Endothelial cell of umbilical vein (primary cell): ENCODE data around the gene HSF2. TPM values are rescaled to one million over a fixed set of nuclear protein-coding genes. Genes with fewer than 3 reads are reported as not detected.

Source experiments
- BruUV-seq: library from RNA; stranded (reverse); fragments of 400-500 nt; replicated peaks from 2 replicates; lab custom pipeline; 2021; lab: Mats Ljungman, UMichigan
- CTCF ChIA-PET: fragments of 300-600, 350-600 bp; sonication (Branson Sonifier 250); formaldehyde crosslinking; loops from one replicate; lab custom pipeline; 2021; ENCODE audit warnings: antibody characterized with exemption, inconsistent platforms; lab: Charles Lee
- POLR2A ChIA-PET: fragments of 300-600, 350-600 bp; sonication (Branson Sonifier 250); formaldehyde crosslinking; loops from one replicate; lab custom pipeline; 2021; ENCODE audit warnings: antibody characterized with exemption, inconsistent platforms; lab: Charles Lee
- DNase-seq: peaks from one replicate; pipeline ENCODE4 v3.0.0-alpha.2; 2011; ENCODE audit warnings: low read depth, low spot score
- FAIRE-seq: peaks from 2 replicates; lab custom pipeline; 2011; peaks lifted over from hg19 to GRCh38; lab: Jason Lieb, UNC
- H2AFZ ChIP-seq: 2 replicates; pipeline ENCODE4 v1.6.0; 2012; ENCODE audit warnings: low read depth, low read length, control low read depth, inconsistent platforms
- H3K27ac ChIP-seq: 2 replicates; pipeline ENCODE4 v1.5.1; 2011; ENCODE audit warnings: low read depth, mild to moderate bottlenecking, control low read depth, low read length, moderate library complexity; ENCODE audit not compliant: insufficient read depth
- H3K27me3 ChIP-seq, 2 experiments: 2 replicates each; pipeline versions ENCODE4 v1.6.0 to v1.6.1; 2011; ENCODE audit warnings: low read length in 2 of 2, mixed read lengths in 1 of 2; ENCODE audit not compliant: control insufficient read depth in 2 of 2, insufficient read depth in 2 of 2
- H3K36me3 ChIP-seq, 2 experiments: 2 replicates in 1 of 2; 3 replicates in 1 of 2; pipeline ENCODE4 v1.5.1; 2011; ENCODE audit warnings: low read length in 2 of 2, mild to moderate bottlenecking in 1 of 2, moderate library complexity in 1 of 2; ENCODE audit not compliant: control insufficient read depth in 2 of 2, insufficient read depth in 2 of 2; ENCODE audit errors: extremely low read depth in 1 of 2
- H3K4me1 ChIP-seq: 3 replicates; pipeline ENCODE4 v1.5.1; 2011; ENCODE audit warnings: mild to moderate bottlenecking, low read length; ENCODE audit not compliant: control insufficient read depth, insufficient read depth; ENCODE audit errors: extremely low read depth
- H3K4me2 ChIP-seq: 2 replicates; pipeline ENCODE4 v1.6.1; 2011; ENCODE audit warnings: low read length, control low read depth, mixed read lengths; ENCODE audit not compliant: insufficient read depth
- H3K4me3 ChIP-seq, 3 experiments: fragments of 200-600 bp in 1 of 3; sonication (generic), shearing (Covaris generic) in 1 of 3; replicated peaks in 1 of 3; 2 replicates each; pipeline ENCODE4 v1.5.1; 2011 to 2016; ENCODE audit warnings: control low read depth in 3 of 3, low read length in 3 of 3, mild to moderate bottlenecking in 2 of 3, inconsistent platforms in 1 of 3, low read depth in 1 of 3, moderate library complexity in 1 of 3; ENCODE audit not compliant: insufficient read depth in 1 of 3
- H3K79me2 ChIP-seq: 2 replicates; pipeline ENCODE4 v1.6.0; 2012; ENCODE audit warnings: low read length, inconsistent platforms; ENCODE audit not compliant: control insufficient read depth, insufficient read depth
- H3K9ac ChIP-seq: replicated peaks from 2 replicates; pipeline ENCODE3; 2011; ENCODE audit warnings: low read length, control low read depth; ENCODE audit not compliant: insufficient read depth; ENCODE audit errors: extremely low read depth
- H3K9me1 ChIP-seq: replicated peaks from 3 replicates; pipeline ENCODE4 v1.6.0; 2011; ENCODE audit warnings: mild to moderate bottlenecking, low read length; ENCODE audit not compliant: control insufficient read depth, insufficient read depth; ENCODE audit errors: extremely low read depth
- H3K9me3 ChIP-seq: replicated peaks from 2 replicates; pipeline ENCODE4 v1.5.1; 2012; ENCODE audit warnings: low read length, inconsistent platforms; ENCODE audit not compliant: control insufficient read depth, insufficient read depth
- H4K20me1 ChIP-seq: replicated peaks from 2 replicates; pipeline ENCODE3; 2011; ENCODE audit warnings: mild to moderate bottlenecking, low read length; ENCODE audit not compliant: control insufficient read depth, insufficient read depth; ENCODE audit errors: extremely low read depth
- CTCF ChIP-seq, 2 donors: IDR thresholded peaks; 1 replicate in 1 of 2; 2 replicates in 1 of 2; pipeline ENCODE4 v1.5.1; 2011; ENCODE audit warnings: low read length in 2 of 2, mild to moderate bottlenecking in 2 of 2, moderate library complexity in 2 of 2, control low read depth in 1 of 2, inconsistent platforms in 1 of 2, low read depth in 1 of 2; ENCODE audit not compliant: insufficient read depth in 1 of 2; ENCODE audit errors: extremely low read depth in 1 of 2
- EZH2 ChIP-seq: IDR thresholded peaks from 2 replicates; pipeline ENCODE4 v1.6.1; 2012; ENCODE audit warnings: borderline replicate concordance, low read depth, mild to moderate bottlenecking, moderate library complexity, low read length, inconsistent platforms; ENCODE audit not compliant: severe bottlenecking
- FOS ChIP-seq: IDR thresholded peaks from 2 replicates; pipeline ENCODE4 v1.6.1; 2011; ENCODE audit warnings: mild to moderate bottlenecking, low read length, moderate library complexity, borderline replicate concordance; ENCODE audit not compliant: insufficient read depth
- GATA2 ChIP-seq: IDR thresholded peaks from 2 replicates; pipeline ENCODE4 v1.7.0; 2011; ENCODE audit warnings: low read depth, mild to moderate bottlenecking, moderate library complexity, mixed read lengths, low read length; ENCODE audit not compliant: insufficient read length, insufficient read depth
- JUN ChIP-seq: IDR thresholded peaks from 2 replicates; pipeline ENCODE4 v1.6.1; 2011; ENCODE audit warnings: borderline replicate concordance, low read depth; ENCODE audit not compliant: insufficient read length, insufficient read depth
- MAX ChIP-seq: IDR thresholded peaks from 2 replicates; pipeline ENCODE4 v1.6.1; 2011; ENCODE audit not compliant: insufficient read depth, insufficient read length
- MYC ChIP-seq: IDR thresholded peaks from one replicate; pipeline ENCODE4 v1.6.1; 2011; ENCODE audit warnings: mild to moderate bottlenecking, low read depth, low read length
- POLR2A ChIP-seq: IDR thresholded peaks from 2 replicates; pipeline ENCODE4 v1.6.1; 2012; ENCODE audit warnings: low read depth, mild to moderate bottlenecking, control low read depth, low read length
- POLR2AphosphoS5 ChIP-seq: IDR thresholded peaks from 2 replicates; pipeline ENCODE4 v1.6.1; 2012; ENCODE audit warnings: low read depth, mild to moderate bottlenecking, control low read depth, low read length, moderate library complexity; ENCODE audit not compliant: insufficient read depth
- dilution Hi-C: fragments of 300-500 bp; cut with MboI; formaldehyde crosslinking; loops from one replicate; pipeline ENCODE4 v1.15.0; 2019; ENCODE audit warnings: low sequenced_read_pairs; ENCODE audit not compliant: extremely low pct_ligation_motif_present
- intact Hi-C: fragments of 100-400 bp; cut with micrococcal nuclease; formaldehyde crosslinking; loops from one replicate; pipeline ENCODE4 v1.10.0; 2022
- polyA plus RNA-seq, 4 experiments: library from polyadenylated mRNA; depleted of rRNA in 3 of 4; stranded (reverse) in 3 of 4; unstranded in 1 of 4; fragments of >200 nt; gene quantifications; 2 replicates each; pipeline versions ENCODE4 v1.2.1 to v1.2.3, GENCODE V29; 2011 to 2012; ENCODE audit warnings: missing spikeins in 1 of 4
- total RNA-seq: library from RNA; stranded (reverse); gene quantifications from 2 replicates; pipeline ENCODE4 v1.2.3, GENCODE V29; 2021

Gene HSF2
- total and polyA plus RNA-seq, 2 donors (not counting 3 experiments of a cell fraction or from before 2014, with no cell fraction given) = 8.0 to 13.3 TPM

GRCh38 chr6:122352981-122353664 is 46.3 kb upstream of the HSF2 start:
- DNase-seq (no peak), FAIRE-seq (no peak)
- CTCF ChIA-PET = no interaction called here
- intact Hi-C loops (no loop called here), dilution Hi-C loops (no loop called here)
- no peaks in the 10 kb centered on the region for H3K79me2 ChIP-seq
- H3K9ac ChIP-seq = no peak overlapping the region
- no peaks in the 10 kb centered on the region for H3K9me1 ChIP-seq
- H3K27ac ChIP-seq = no peak overlapping the region
- no peak overlapping the region for H3K4me2 ChIP-seq
- no peaks in the 10 kb centered on the region for H3K4me1 ChIP-seq
- H3K9me3 ChIP-seq = no peaks in the 10 kb centered on the region
- no peaks in the 10 kb centered on the region for H4K20me1 ChIP-seq
- no peak overlapping the region for H3K4me3 ChIP-seq
- no peak for TF ChIP-seq POLR2AphosphoS5
- TF ChIP-seq JUN = no peak
- TF ChIP-seq CTCF (IDR thresholded peaks at IDR 0.05; ENCODE audit: extremely low read depth in 1 of 2, insufficient read depth in 1 of 2, low read depth in 1 of 2, low read length in 2 of 2) = no peak
- TF ChIP-seq MYC = no peak
- TF ChIP-seq MAX = no peak
- no peak for TF ChIP-seq POLR2A
- no peak for TF ChIP-seq FOS
- TF ChIP-seq GATA2 = no peak
- TF ChIP-seq EZH2 = no peak
- no peaks in the 10 kb centered on the region for H3K36me3 ChIP-seq
- H2AFZ ChIP-seq = no peak overlapping the region
- no TSS peak for BruUV-seq
- no peaks in the 10 kb centered on the region for H3K27me3 ChIP-seq
- POLR2A ChIA-PET = no interaction called here
